ENCODE measurements around the gene NDUFS7.
"Not testable (repeated sequence)": the region's sequence is repeated elsewhere in the genome, so short reads cannot be mapped to it uniquely, and the experiment has no call there.

NDUFS7 gene

DNA sequence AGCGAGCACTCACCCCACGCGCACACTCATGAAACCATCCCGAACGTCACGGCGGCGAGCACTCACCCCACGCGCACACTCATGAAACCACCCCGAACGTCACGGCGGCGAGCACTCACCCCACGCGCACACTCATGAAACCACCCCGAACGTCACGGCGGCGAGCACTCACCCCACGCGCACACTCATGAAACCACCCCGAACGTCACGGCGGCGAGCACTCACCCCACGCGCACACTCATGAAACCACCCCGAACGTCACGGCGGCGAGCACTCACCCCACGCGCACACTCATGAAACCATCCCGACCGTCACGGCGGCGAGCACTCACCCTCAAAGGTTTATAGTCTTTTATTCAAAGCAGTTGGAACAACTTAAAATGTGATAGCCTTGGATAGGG lies 36.4 kb downstream of the NDUFS7 start:
- DNase-seq = not testable (repeated sequence)

DNA sequence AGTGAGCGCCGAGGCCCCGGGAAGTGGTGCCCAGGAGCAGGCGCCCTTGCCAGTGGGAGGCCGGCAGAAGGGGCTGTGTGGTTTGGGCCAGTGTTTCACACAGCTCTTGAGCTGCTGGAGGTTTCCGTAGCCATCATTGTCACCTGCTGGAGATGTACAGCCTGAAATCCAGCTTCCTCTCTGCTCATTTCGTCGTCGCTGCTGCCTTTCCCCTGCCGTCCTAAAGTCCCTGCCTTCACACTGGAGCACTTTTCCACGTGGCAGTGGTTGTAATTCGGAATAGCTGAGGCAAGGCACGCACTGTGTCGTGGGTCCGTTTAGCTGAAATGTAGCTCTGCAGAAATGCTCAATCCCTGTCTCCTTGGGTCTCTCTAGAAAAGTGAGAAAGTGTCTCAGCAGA lies 36.9 kb downstream of the NDUFS7 start:
- DNase-seq = no peak

DNA sequence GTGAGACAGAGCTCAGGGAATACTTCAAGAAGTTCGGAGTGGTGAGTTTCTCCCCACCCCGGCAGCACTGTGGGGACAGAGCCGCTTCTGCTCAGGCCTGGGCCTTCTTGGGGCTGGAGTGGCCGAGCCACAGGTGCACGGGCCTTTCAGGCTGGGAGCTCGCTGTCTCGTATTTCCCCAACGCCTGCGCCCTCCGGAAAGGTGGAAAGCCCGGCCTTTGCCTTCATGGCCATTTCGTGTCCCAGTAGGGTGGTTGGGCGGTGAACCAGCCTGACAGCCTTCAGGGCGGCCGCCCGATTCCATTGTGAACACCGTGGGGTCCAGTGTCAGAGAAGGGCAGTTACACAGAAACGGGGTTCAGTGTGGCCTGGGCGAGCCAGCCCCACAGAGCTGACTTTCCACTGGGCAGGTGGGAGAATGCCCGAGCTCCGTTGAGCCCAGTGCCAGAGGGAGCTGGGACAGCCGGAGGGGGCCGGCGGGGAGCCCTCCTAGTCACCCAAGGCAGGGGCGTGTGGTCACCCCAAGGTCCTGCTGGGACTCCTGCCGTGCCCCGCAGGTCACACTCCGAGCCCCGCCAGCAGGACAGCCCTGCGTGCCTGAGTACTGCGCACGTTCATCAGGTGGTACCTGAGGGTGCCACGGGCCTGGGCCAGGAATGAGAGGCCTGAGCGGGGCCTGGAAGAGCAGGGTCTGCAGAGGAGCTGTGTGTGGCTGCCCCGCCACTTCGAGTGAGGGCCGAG lies 37.7 kb downstream of the NDUFS7 start:
- DNase-seq = no peak

DNA sequence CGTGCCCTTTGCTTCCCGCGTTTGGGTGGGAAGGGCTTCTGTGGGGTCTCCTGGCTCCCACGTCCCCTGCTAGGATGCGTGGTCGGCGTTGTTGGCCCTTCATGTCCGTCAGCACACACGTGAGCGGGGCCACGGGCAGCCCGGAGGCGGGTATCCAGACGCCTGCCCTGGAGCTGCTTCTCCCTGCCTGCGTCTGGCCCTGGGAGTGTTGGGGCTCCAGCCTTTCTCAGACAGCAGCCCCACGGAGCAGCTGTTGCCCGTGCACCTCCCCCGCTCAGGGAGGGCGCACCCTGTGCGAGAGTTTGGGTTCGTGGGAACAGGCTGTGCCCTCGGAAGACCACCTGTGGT lies 38.2 kb downstream of the NDUFS7 start:
- DNase-seq = no peak

DNA sequence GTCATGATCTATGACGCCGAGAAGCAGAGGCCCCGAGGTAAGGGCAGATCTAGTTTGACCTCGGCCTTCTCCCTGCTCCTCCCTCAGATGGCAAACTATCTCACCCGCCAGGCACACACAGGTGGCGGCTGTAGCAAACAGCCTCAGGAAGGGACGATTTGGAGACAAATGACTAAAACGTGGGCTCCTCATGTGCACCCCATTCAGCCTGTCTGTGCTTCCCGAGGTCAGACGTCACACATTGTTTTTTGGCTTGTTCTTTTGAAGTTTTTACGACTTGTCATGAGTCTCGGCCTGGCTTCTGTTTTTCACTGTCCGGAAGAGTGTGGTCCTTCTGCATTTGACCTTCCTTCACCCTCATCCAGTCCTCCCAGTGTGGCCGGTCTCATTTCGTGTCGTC lies 38.7 kb downstream of the NDUFS7 start:
- no peak for DNase-seq

DNA sequence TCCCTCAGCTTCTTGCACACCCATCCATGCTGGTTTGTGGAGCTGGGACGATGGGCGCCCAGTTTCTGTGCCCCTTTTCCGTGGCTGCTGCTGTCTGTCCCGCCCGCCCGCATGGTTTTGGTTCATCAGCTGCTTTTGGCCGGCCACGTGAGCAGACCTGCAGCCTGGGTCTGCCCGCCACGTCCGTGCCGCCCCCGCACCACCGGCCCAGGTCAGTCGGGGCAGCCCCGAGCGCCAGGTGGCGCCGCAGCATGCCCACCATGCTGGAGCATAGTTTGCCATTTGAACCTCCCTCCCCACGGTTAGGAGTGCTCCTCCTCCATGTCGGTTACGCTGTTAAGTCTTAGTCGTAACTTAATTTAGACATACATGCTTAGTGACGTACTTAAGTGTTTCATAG lies 39.2 kb downstream of the NDUFS7 start:
- DNase-seq = no peak

DNA sequence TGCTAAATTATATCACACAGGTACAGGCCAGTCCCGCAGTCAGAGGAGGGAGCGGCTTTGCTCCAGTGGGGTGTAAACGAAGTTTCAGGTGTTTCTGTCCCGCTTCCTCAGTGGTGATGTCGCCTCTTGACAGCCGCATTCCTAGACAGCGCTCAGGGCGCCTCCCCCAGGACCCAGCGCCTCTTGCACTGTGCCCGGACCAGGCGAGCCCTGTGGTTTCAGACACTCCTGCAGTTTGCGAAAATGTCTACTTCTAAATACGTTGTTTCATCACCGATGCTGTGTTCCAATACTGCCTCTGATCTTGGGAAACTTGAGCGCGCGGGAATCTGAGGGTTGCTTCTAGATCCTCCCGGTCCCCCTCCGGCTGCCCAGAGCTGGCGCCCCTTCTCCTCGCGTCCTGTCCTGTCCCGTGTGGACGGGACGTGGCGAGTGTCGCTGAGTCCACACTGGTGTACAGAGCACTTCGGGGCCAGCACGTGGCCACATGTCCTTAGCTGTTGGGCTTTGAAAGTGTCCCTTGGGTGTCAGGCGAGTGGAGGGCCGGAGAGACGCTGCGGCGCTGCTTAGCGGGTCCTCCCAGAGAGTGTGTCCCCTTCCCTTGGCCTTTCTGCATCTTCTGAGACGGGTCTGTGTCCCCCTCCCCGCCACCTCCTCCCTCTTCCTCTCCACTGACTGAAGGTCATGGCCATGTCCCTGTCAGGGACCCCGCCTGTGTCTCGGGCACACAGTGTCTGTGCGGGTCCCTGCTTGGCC lies 39.9 kb downstream of the NDUFS7 start:
- DNase-seq = no peak

DNA sequence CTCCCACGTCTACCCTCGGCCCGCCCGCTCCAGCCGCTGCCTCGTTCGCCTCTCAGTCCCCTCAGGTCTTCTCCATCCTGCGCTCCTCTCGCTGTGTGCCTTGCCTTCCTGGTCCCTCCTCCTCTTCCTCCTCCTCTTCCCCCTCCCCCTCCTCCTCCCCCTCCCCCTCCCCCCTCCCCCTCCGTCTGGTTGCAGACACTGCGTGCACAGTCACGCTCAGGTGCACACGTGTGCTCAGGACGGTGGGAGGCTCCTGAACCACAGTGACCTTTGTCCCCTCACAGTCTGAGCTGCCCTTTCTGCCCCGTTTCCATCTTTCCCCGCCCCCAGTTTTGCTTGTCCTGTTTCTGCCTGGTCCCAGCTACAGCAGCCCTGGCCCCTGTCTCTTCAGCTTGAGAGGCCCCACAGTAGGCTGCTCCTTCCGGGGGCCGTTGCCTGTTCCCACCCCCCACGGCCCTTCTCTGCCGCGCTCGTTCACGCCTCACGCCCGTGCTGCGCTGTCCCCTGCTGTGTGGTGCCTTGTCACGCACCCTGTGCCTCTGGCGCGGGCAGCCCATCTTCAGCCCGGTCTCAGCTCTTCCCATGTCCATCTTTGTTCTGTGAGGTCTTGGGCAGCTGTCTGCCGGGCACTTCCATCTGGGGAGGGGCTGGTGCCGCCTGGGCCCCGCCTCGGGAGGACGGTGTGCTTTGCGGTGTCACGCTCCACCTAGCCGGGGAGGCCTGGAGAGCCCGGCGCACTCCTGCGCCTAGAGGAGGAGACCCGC lies 40.7 kb downstream of the NDUFS7 start:
- no peak for DNase-seq

DNA sequence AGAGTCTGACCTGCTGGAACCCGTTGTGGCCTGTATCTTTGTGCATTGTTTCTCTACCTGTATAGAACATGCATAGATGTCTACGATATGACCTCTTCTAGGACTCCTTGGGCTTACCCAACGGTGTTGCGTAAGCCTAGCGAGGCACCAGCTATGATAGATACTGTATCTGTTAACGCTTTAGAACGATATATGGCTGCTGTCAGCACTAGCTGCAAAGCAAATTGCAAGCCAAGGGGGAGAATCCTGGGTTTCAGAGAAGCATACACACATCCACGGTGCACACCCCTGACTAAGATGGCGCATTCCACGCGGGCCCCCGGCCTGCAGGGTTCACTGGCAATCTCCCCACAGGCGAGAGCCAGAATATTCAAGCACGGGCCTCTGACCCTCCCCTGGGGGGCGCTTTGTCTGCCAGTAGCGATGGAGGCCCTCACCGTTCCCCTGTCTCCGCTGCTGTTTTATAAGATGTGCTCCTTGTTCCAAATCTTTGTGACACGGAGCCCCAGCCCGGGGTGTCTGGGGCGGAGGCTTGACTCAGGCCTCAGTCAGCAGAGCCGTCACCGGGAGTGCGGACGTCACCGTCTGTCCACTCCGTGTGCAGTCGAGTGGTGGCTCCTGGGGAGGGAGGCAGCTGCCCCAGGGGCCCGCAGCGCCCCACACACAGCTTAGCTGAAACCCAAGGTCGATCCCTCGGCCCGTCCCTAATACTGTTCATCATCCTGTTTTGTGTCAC lies 41.6 kb downstream of the NDUFS7 start:
- DNase-seq = no peak

DNA sequence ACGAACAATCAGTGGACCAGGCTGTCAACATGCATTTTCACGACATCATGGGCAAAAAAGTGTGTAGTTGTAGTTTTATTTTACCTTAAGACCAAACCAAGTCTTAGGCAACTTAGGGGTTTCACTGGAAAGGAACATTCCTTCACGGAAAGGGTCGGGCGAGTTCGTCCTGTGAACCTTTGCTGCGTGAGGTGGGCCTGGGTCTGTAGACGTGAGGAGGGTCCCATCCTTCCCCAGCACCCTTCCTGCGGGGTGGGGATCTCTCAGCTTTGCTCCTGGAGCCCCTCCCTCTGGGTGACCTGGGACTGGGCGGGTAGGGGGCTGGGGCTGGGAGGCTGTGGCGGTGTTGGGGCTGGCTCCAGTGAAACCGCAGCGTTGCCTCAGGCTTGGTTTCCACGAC lies 42.2 kb downstream of the NDUFS7 start:
- DNase-seq = no peak

DNA sequence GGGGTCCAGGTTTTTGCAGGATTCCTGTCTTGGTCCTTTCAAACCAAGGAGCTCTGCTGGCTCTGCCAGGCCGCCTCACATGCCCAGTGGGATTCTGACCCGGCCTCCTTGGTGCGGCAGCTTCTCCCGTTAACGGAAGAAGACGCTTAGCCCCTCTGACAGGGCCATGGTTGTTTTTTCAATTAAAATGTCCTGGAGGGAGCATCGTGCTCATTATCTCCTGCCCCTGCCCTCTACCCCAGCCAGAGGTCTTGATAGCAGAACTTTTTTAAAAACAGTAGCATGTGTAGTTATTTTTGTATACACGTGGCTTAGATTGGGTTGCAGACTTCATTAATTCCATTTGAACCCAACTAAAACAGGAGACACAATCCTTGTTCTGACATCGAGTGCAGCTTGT lies 43.0 kb downstream of the NDUFS7 start:
- no peak for DNase-seq

DNA sequence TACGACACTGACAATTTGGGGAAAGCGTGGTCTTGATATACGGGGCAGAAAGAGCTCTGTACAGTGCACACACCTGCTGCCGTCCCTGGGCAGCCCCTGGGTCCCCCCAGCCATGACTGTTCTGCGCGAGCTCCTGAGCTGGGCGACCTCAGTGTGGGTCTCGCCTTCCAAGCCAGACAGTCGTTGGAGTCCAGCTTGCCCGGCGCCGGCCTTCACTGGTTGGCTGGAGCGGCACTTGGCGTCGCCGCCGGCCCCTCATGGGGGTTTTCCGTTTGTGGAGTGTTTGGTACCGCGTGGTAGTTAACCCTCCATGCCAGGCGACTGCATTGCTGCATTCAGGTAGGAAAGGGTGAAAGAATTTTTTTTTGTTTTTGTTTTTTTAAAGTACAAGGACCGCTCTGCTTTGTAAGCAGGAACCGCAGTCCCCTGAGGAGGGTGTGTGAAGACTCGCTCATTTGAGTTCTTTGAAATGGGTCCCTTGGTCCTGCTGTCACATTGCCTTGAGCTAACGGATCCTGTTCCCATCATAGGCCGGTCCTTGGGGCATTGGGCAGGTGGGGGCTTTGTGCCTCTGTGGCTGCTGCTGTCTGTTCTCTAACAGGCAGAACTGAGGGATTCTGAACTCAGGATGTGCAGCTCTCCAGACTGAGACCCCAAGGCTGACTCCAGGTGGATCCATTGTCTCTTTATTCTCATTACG lies 43.7 kb downstream of the NDUFS7 start:
- DNase-seq = no peak

DNA sequence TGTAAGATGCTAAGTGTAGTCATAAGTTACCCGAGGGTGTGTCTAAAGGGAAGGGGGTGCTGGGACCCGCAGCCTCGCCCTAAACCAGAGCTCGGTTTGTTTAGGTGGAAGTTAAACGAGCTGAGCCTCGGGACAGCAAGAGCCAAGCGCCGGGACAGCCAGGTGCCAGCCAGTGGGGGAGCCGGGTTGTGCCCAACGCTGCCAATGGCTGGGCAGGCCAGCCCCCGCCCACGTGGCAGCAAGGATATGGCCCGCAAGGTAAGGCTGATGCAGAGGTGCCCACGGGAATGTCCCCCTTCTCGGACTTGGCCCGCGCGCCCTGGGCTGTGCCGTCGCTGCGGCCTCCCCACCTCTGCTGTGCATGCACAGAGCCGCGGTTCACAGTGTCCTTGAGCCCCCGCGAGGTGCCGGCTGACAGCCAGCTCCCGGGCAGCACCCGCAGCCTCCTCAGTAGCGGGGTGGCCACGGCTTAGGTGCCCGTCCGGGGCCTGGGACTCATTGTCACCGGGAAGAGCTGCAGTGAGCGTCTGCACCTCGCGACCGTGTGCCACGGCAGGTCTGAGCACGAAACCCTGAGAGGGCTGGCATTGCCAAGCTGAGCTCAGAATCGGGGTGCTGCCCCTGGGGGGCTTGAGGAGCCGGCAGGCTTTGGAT lies 45.2 kb downstream of the NDUFS7 start:
- no peak for DNase-seq

DNA sequence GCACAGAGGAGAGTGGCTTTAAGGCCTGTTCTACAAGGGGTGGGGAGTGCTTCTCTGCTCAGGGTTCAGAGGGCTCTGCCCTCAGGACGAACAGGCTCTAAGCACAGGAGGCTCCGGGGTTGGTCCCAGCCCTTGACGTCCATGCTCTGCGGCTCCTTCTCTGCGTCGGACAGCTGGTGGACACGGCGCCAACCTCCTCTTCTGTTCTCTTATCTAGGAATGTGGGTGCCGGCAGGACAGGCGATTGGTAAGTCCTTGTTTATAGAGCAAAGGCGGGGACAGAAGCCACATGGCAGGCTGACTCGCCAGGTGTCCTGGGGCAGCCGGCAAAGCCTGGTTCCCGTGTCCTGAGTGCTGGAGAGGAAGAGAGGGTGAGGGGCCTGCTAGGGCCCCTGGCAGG lies 46.0 kb downstream of the NDUFS7 start:
- no peak for DNase-seq

DNA sequence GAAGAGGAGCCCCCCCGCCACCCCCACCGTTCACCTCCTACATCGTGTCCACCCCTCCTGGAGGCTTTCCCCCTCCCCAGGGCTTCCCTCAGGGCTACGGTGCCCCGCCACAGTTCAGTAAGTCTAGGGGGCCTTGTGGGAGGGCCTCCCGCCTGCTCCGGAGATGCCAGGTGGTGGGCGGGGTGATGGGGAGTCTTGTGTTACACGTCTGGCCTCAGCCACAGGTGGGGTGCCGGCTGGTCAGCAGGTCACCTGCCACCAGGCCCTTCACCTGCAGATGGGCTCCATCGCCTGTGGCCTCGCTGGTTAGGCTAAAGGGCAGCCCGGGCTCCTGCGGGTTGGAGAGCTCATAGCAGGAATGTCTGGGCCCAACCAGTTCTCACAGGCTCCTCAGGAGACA lies 46.5 kb downstream of the NDUFS7 start:
- DNase-seq = no peak

DNA sequence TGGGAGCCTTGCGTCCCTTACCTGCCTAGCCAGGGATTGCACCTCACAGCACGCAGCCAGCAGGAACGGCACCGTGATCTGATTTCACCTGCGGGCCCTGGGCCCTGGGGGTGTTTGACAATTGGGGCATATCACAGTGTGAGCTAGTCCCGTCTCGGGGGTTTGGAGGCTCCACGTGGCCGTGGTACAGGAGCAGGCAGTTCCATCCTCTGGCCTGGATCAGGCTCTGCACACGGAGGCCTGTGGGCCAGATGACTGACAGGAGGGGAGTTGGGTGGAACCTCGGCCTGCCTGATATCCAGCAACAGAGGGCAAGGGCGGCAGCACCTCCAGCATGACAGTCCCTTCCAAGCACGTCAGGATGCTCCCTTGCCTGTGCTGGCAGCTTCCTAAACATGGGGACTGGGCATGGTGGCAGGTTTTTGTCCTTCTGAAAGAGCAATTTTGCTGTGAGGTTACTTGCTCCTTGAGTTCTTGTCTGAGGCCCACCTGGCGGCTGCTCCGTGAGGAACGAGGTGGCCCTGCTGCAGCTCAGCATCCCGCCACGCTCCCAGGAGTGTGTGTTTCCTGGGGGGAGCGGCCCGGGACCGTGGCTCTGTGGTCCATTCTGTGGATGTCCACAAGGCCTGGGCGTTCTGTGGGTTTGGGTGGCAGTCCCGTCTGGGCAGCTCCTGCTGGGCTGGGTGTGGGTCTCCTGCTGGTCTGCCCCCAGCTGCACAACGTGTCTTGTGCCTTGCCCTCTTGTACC lies 48.2 kb downstream of the NDUFS7 start:
- DNase-seq = no peak

DNA sequence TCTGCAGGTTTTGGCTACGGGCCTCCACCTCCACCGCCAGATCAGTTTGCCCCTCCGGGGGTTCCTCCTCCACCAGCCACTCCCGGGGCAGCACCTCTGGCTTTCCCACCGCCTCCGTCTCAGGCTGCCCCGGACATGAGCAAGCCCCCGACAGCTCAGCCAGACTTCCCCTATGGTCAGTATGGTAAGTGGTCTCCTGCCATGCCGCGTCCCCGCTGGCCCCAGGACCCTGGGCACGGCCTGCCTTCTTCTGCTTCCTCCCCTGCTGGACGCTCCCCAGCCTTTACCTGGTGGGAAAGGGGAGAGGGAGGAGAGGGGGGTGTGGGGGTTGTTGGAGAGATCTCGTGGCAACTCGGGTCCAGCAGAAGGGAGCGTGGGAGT lies 48.8 kb downstream of the NDUFS7 start:
- no peak for DNase-seq

DNA sequence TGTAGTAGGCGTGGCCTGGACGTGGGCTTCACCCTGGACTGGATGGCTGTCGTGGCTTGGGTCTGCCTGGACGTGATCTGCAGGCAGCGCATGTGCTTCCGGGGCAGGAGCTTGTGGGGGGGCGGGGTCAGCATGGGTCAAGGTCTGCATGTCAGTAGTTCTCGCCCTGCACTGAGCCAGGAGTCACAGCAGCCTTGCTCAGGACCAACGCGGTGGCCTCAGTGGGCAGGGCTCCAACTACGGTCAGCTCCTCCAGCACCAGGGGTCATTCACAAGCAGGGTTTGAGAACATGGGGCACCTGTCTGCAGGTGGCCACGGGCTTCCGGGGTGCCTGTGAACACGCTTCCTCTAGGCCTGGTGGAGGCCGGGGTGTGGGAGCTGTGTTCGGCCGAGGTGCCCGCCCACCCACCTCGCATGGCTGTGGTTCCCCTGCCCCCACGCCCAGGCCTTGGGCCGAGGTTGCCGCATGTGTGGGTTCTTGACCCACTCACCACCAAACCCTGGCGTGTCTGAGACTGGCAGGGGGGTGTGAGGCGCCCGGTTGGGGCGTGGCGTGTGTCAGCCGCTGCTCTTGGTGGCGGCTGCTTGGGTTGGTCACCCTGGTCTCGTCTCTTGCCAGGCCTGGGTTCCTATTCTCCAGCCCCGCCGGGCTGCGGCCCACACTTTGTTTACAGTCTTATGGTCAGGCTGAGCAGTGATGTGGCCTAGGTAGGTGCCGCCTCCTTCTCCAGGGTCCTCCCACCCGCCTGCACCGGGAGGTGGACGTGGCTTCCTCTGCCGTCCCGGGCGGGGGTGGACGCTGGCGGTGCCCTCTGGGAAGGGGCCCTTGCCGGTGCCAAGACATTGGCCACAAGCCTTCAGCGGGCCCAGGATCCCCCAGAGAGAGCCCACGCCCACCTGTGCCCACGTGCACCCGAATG lies 49.7 kb downstream of the NDUFS7 start:
- no peak for DNase-seq

DNA sequence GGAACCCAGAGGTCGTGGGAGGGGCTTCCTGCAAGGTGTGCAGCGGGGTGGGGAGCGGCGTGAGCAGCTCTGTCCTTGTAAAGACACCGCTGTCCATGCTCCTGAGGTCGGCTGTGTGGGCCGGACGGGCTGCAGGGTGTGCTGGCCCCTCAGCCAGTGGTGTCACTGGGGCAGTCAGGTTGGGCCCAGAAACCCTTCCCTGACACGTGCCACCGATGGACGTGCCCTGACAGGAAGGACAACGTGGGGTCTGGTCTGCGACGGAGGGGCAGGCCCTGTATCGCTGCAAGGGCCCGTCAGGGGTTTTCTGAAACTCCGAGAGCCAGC lies 50.3 kb downstream of the NDUFS7 start:
- no peak for DNase-seq

DNA sequence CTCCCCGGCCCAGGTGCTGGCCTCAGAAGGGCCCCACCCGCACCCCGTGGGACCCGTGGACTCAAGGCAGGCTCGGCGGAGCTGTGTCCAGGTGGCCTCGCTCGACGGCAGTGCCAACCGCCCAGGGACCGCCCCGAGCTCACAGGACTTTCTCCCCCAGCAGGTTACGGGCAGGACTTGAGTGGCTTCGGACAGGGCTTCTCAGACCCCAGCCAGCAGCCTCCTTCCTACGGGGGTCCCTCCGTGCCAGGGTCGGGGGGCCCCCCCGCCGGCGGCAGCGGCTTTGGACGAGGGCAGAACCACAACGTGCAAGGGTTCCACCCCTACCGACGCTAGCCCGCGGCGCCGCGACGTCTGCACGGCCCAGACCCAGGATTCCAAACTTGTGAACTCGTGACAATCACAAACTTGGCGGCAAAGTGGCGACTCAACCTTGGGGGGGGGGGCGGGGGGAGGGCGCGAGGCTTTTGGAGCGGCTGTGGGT lies 50.9 kb downstream of the NDUFS7 start:
- DNase-seq = no peak

Measured in CD4-positive, alpha-beta T cell treated with Interleukin-12 subunit alpha and Interleukin-12 subunit beta, for 1 hour (primary cell).